ENCODE results near the gene ABCA8.

Gene ABCA8

DNA sequence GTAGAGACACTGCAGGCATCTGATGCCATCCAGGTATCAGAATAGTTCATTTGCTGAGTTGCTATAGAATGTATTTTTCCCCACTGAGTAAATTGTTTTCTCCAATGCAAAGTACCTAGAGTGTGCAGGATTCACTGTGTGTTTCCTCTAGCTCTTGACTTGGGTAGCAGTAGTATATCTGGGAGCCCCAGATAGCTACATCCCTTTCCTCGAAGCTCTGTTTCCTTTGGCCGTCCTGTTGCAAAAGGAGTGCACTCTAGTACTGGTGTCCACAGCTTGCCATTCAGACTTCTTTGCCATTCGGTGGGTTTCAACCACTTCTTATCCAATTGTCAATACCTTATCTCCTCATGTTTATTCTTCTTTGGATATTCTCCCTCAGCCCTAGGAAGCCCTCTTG lies 12.8 kb downstream of the ABCA8 start:
- no peak overlapping the region for H3K4me3 ChIP-seq (ENCODE audit: low read depth, low read length)
- no peak for DNase-seq (ENCODE audit: low read depth)
- in situ Hi-C loops (cut with HindIII; ENCODE audit: low sequenced_read_pairs) = loop anchor here (5.0 kb wide), 1 partner anchor 50 kb away; no protein-coding TSS in a partner anchor
- TF ChIP-seq, protein P1, sequence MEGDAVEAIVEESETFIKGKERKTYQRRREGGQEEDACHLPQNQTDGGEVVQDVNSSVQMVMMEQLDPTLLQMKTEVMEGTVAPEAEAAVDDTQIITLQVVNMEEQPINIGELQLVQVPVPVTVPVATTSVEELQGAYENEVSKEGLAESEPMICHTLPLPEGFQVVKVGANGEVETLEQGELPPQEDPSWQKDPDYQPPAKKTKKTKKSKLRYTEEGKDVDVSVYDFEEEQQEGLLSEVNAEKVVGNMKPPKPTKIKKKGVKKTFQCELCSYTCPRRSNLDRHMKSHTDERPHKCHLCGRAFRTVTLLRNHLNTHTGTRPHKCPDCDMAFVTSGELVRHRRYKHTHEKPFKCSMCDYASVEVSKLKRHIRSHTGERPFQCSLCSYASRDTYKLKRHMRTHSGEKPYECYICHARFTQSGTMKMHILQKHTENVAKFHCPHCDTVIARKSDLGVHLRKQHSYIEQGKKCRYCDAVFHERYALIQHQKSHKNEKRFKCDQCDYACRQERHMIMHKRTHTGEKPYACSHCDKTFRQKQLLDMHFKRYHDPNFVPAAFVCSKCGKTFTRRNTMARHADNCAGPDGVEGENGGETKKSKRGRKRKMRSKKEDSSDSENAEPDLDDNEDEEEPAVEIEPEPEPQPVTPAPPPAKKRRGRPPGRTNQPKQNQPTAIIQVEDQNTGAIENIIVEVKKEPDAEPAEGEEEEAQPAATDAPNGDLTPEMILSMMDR (IDR thresholded peaks at IDR 0.05; ENCODE audit: low read depth, low read length, missing control alignments) = no peak

- H3K4me3 ChIP-seq (ENCODE audit: low read depth, low read length) = no peak overlapping the region
- TF ChIP-seq, protein P1 (IDR thresholded peaks at IDR 0.05; ENCODE audit: low read depth, low read length, missing control alignments) = no peak
- DNase-seq (ENCODE audit: low read depth) = no peak
- in situ Hi-C loops (cut with HindIII; ENCODE audit: low sequenced_read_pairs) = loop anchor here (5.0 kb wide), 1 partner anchor 51 kb away; no protein-coding TSS in a partner anchor
These were observed 13.4 kb downstream of the ABCA8 start for GRCh38 chr17:68941761-68942160.

DNA sequence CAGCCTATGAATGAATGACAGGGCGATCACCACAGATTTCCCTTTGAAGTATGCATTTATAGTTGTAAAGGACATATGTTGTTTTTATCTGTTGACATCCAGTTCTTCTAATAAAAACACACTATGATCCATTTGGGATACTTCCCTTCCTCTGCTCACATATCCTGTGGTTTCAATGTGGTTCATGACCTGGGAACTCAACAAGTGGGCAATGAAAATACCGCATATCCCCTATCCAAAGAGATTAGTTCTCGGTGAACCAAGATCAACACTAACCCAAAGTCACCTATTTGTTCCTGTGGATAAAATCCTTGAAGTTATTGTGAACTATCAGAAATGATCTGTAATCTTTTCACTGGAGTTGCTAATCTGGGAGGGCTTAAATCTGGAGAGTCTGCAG lies 16.0 kb downstream of the ABCA8 start:
- TF ChIP-seq, protein P1 (IDR thresholded peaks at IDR 0.05; ENCODE audit: low read depth, low read length, missing control alignments) = no peak
- no peak overlapping the region for H3K4me3 ChIP-seq (ENCODE audit: low read depth, low read length)
- in situ Hi-C loops (cut with HindIII; ENCODE audit: low sequenced_read_pairs) = no loop called here
- DNase-seq (ENCODE audit: low read depth) = no peak

GRCh38 chr17:68937890-68938514 lies 17.2 kb downstream of the ABCA8 start:
- in situ Hi-C loops (cut with HindIII; ENCODE audit: low sequenced_read_pairs) = no loop called here
- no peak for DNase-seq (ENCODE audit: low read depth)
- no peak overlapping the region for H3K4me3 ChIP-seq (ENCODE audit: low read depth, low read length)
- TF ChIP-seq, protein P1 (IDR thresholded peaks at IDR 0.05; ENCODE audit: low read depth, low read length, missing control alignments) = no peak

GRCh38 chr17:68927516-68927915 lies 27.7 kb downstream of the ABCA8 start:
- in situ Hi-C loops (cut with HindIII; ENCODE audit: low sequenced_read_pairs) = no loop called here
- DNase-seq (ENCODE audit: low read depth) = no peak
- H3K4me3 ChIP-seq (ENCODE audit: low read depth, low read length) = no peak overlapping the region
- TF ChIP-seq, protein P1 (IDR thresholded peaks at IDR 0.05; ENCODE audit: low read depth, low read length, missing control alignments) = no peak

GRCh38 chr17:68924793-68925720 lies 30.1 kb downstream of the ABCA8 start:
- in situ Hi-C loops (cut with HindIII; ENCODE audit: low sequenced_read_pairs) = no loop called here
- DNase-seq (ENCODE audit: low read depth) = no peak
- H3K4me3 ChIP-seq (ENCODE audit: low read depth, low read length) = no peak overlapping the region
- TF ChIP-seq, protein P1 (IDR thresholded peaks at IDR 0.05; ENCODE audit: low read depth, low read length, missing control alignments) = no peak
